Subcutaneous abdominal adipose tissue (tissue), 5 donors: ENCODE data around the gene HBA2.

ENCODE experiments used
- H3K27ac ChIP-seq: one replicate; pipeline ENCODE4 v1.7.0; 2013; ENCODE audit warnings: low read depth, mild to moderate bottlenecking, inconsistent platforms, low read length, moderate library complexity
- H3K27me3 ChIP-seq, 5 donors: one replicate each; pipeline ENCODE4 v1.7.0; 2013; ENCODE audit warnings: low read length in 5 of 5, inconsistent platforms in 1 of 5; ENCODE audit not compliant: control insufficient read depth in 5 of 5, insufficient read depth in 4 of 5
- H3K36me3 ChIP-seq, 5 donors: one replicate each; pipeline ENCODE4 v1.7.0; 2013; ENCODE audit warnings: low read length in 5 of 5; ENCODE audit not compliant: control insufficient read depth in 5 of 5, insufficient read depth in 5 of 5
- H3K4me1 ChIP-seq, 5 donors: one replicate each; pipeline ENCODE4 v1.7.0; 2013; ENCODE audit warnings: low read length in 5 of 5, mild to moderate bottlenecking in 3 of 5, moderate library complexity in 1 of 5; ENCODE audit not compliant: control insufficient read depth in 5 of 5, insufficient read depth in 5 of 5
- H3K4me3 ChIP-seq, 5 donors: one replicate each; pipeline ENCODE4 v1.7.0; 2013; ENCODE audit warnings: low read length in 5 of 5, low read depth in 1 of 5
- H3K9ac ChIP-seq, 5 donors: one replicate each; pipeline ENCODE4 v1.7.0; 2013; ENCODE audit warnings: low read length in 5 of 5, mild to moderate bottlenecking in 4 of 5, moderate library complexity in 3 of 5
- H3K9me3 ChIP-seq, 5 donors: one replicate each; pipeline ENCODE4 v1.7.0; 2013; ENCODE audit warnings: low read length in 5 of 5; ENCODE audit not compliant: control insufficient read depth in 5 of 5
- donor health status: healthy.
- donor health status: healthy.
- donor health status: healthy.
- donor health status: healthy.
- donor health status: healthy.

Gene HBA2

DNA sequence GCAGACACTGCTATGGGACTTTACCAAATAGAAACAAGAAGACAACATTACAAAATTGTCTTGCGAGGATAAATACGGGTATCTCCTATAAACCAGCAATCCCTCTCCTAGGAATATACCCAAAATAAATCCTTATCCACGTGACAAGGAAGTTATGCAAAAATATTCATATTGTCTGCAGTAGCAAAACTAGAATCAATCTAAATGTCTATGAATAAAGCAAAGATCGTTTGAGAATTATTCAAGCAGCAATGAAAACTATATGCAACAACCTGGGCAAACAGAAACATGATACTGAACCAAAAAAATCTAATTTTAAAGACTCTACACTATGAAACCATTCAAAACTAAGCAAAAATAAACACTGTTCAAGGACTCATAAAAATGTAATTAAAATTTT lies 47.3 kb downstream of the HBA2 start:
- Histone ChIP-seq H3K9me3 (no peaks in the 10 kb centered on the region), H3K27ac (no peak overlapping the region), H3K4me3 (no peak overlapping the region), H3K36me3 (peaks cover 16 to 81% (median 53%) of the 10 kb centered on the region in 5 donors), H3K4me1 (no peaks in the 10 kb centered on the region), H3K9ac (no peak overlapping the region), H3K27me3 (no peaks in the 10 kb centered on the region)
